SIG-M5 treated with dmso at 0.1 percent for 504 hours (cell line): ENCODE measurements around the gene CLRN2.

Experiments
- DNase-seq: peaks from one replicate; lab custom pipeline; 2025; ENCODE audit not compliant: unreplicated experiment; lab: John Stamatoyannopoulos, UW

Gene CLRN2

GRCh38 chr4:17514865-17515264 is at the start of gene CLRN2:
Gene CLRN2, plus strand, starts transcription at chr4:17515165. Its CDS starts 102 bp downstream, at chr4:17515267.
- DNase-seq, result no peak

GRCh38 chr4:17468619-17469221 is 46.2 kb upstream of the CLRN2 start:
- no peak for DNase-seq

- no peak for DNase-seq
Measured at GRCh38 chr4:17469931-17470674, 44.9 kb upstream of the CLRN2 start.

GRCh38 chr4:17475481-17475880 is 39.5 kb upstream of the CLRN2 start:
- DNase-seq, result no peak

GRCh38 chr4:17476853-17477252 is 38.1 kb upstream of the CLRN2 start:
- DNase-seq, result peak; percentile 80

- DNase-seq, result no peak
Measured at GRCh38 chr4:17477774-17478472, 37.0 kb upstream of the CLRN2 start.

- no peak for DNase-seq
Measured at GRCh38 chr4:17480210-17480927, 34.6 kb upstream of the CLRN2 start.

- DNase-seq, result no peak
Measured at GRCh38 chr4:17480955-17481354, 34.0 kb upstream of the CLRN2 start.

GRCh38 chr4:17482716-17483115 is 32.2 kb upstream of the CLRN2 start:
- no peak for DNase-seq

- no peak for DNase-seq
Measured at GRCh38 chr4:17489123-17489522, 25.8 kb upstream of the CLRN2 start.

- DNase-seq, result no peak
Measured at GRCh38 chr4:17489721-17490120, 25.2 kb upstream of the CLRN2 start.

GRCh38 chr4:17490575-17491059 is 24.3 kb upstream of the CLRN2 start:
- no peak for DNase-seq

- no peak for DNase-seq
Measured at GRCh38 chr4:17491196-17491595, 23.8 kb upstream of the CLRN2 start.

GRCh38 chr4:17492058-17492741 is 22.8 kb upstream of the CLRN2 start:
- DNase-seq, result no peak

GRCh38 chr4:17492876-17493275 is 22.1 kb upstream of the CLRN2 start:
- DNase-seq, result no peak

GRCh38 chr4:17493619-17494018 is 21.3 kb upstream of the CLRN2 start:
- DNase-seq, result no peak

GRCh38 chr4:17494258-17495190 is 20.4 kb upstream of the CLRN2 start:
- DNase-seq, result no peak

- DNase-seq, result no peak
Measured at GRCh38 chr4:17497890-17498523, 17.0 kb upstream of the CLRN2 start.

GRCh38 chr4:17500574-17500973 is 14.4 kb upstream of the CLRN2 start:
- DNase-seq, result no peak
